Fibroblast of skin of left quadriceps (primary cell): ENCODE data around the gene NXNL2.
A peak's percentile ranks its signal among the peaks of the same experiment; 100 is the strongest.

Experiments
- DNase-seq, 2 experiments: peaks; one replicate each; pipeline ENCODE4 v3.0.0-alpha.2; 2013; ENCODE audit warnings: low read depth in 2 of 2

NXNL2 gene

GRCh38 chr9:88578121-88579049, 43.4 kb downstream of the NXNL2 start:
- no peak for DNase-seq

DNA sequence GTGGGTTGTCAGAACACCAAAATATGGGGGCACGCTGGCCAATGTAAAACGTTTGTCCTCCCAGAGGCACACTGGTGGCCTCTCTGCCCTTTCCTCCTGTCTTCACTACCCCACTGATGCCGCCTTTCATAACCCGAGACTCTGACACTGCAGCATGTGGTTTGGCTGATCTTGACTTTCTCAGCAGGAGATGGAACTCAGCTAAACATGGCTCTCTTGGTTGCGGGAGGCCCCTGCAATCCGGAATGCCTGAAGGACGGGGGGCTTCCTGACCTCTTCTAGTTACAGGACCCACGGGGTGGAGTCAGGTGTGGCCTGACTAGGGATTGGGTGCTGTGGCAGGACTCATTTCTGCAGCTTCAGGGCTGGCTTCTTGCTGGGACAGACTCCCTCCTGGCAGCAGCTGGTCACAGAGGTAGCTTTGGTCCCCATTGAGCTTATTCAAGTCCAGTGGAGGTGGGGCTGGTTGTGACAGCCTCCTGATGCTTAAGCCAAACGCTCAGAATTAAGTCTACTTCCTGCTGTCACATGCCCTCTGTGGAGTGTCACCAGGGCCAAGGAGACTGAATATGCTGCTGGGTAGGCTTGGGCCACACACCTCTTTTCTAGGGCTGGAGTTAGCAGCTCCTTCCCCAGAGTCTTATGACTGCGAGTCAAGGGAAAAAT, 44.2 kb downstream of the NXNL2 start:
- DNase-seq = no peak

DNA sequence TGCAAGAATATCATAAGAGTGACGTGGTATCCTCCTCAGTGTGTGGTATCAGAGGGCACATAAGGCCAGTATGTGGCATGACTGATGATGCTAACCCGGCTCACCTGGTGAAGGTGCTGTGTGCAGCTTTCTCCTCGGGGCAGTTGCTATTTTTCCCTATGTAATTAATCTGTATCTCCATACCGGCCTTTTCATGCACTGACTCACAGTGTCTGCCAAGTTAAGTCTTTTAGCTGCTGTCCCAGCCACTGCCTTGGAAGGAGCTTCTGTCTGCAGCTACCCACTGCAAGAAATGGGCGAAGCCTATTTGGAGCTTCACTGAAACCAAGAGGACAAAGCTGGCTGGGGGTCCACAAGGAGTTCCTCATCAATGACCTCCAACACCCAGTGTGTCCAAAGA, 46.0 kb downstream of the NXNL2 start:
- DNase-seq = no peak

- no peak for DNase-seq
These were observed 49.1 kb downstream of the NXNL2 start for GRCh38 chr9:88583901-88584596.

GRCh38 chr9:88585426-88585825, 50.4 kb downstream of the NXNL2 start:
- no peak for DNase-seq

GRCh38 chr9:88586452-88586851, 51.5 kb downstream of the NXNL2 start:
- no peak for DNase-seq

DNA sequence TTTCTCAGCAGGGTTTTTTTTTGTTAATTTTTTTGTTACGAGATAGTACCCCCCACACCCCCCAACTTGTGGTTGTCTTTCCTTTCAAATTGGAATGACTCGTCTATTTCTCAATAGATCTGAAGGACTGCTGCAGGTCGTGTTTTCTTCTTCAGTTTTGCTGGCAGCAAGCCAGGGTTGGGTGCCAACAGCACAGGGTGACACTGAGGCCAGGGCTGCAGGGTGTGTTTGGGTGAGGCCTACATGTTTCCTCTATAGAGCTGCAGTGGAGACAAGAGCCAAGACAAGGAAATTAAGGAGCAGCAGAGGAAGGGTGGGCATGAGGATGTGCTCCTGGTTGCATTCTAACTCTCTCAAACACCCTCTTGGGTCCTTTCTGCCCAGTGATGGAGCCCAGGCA, 52.2 kb downstream of the NXNL2 start:
- no peak for DNase-seq

GRCh38 chr9:88587885-88588649, 53.1 kb downstream of the NXNL2 start:
- no peak for DNase-seq

- DNase-seq = no peak
These were observed 54.7 kb downstream of the NXNL2 start for GRCh38 chr9:88589656-88590055.

- DNase-seq = no peak
These were observed 55.7 kb downstream of the NXNL2 start for GRCh38 chr9:88590558-88591146.

- DNase-seq = peak; percentile 47 to 48
These were observed 58.7 kb downstream of the NXNL2 start for GRCh38 chr9:88593537-88594185.
